Stomach smooth muscle (tissue), 2 donors: ENCODE data around the gene CCDC188.

Experiments
- H3K27ac ChIP-seq: one replicate; pipeline ENCODE4 v1.7.0; 2013; ENCODE audit warnings: mild to moderate bottlenecking, low read length, inconsistent platforms
- H3K27me3 ChIP-seq, 2 donors: one replicate each; pipeline ENCODE4 v1.7.0; 2013; ENCODE audit warnings: low read length in 2 of 2; ENCODE audit not compliant: insufficient read depth in 2 of 2, control insufficient read depth in 1 of 2
- H3K36me3 ChIP-seq, 2 donors: one replicate each; pipeline ENCODE4 v1.7.0; 2013; ENCODE audit warnings: low read length in 2 of 2; ENCODE audit not compliant: control insufficient read depth in 2 of 2, insufficient read depth in 2 of 2
- H3K4me1 ChIP-seq: one replicate; pipeline ENCODE4 v1.7.0; 2013; ENCODE audit warnings: low read length; ENCODE audit not compliant: control insufficient read depth, insufficient read depth
- H3K4me3 ChIP-seq, 2 donors: one replicate each; pipeline ENCODE4 v1.7.0; 2013; ENCODE audit warnings: low read length in 2 of 2
- H3K9ac ChIP-seq, 2 donors: one replicate each; pipeline ENCODE4 v1.7.0; 2013; ENCODE audit warnings: low read length in 2 of 2, mild to moderate bottlenecking in 1 of 2
- H3K9me3 ChIP-seq, 2 donors: one replicate each; pipeline ENCODE4 v1.7.0; 2013; ENCODE audit warnings: low read length in 2 of 2; ENCODE audit not compliant: control insufficient read depth in 2 of 2
- donor health status: healthy.
- donor health status: Pancreatic carcinoma.

CCDC188 gene

GRCh38 chr22:20101638-20102037, 49.2 kb downstream of the CCDC188 start:
- H3K36me3 ChIP-seq: peaks cover 39 to 61% of the 10 kb centered on the region in 2 donors
- H3K27me3 ChIP-seq: no peaks in the 10 kb centered on the region
- H3K4me3 ChIP-seq: no peak overlapping the region
- H3K27ac ChIP-seq: no peak overlapping the region
- no peaks in the 10 kb centered on the region for H3K9me3 ChIP-seq
- H3K4me1 ChIP-seq: no peaks in the 10 kb centered on the region
- H3K9ac ChIP-seq: no peak overlapping the region

- Histone ChIP-seq H3K4me1 (no peaks in the 10 kb centered on the region), H3K36me3 (peaks cover 36 to 63% of the 10 kb centered on the region in 2 donors), H3K9me3 (no peaks in the 10 kb centered on the region), H3K4me3 (no peak overlapping the region), H3K27ac (no peak overlapping the region), H3K27me3 (no peaks in the 10 kb centered on the region), H3K9ac (no peak overlapping the region)
Observed at GRCh38 chr22:20099099-20099711, 51.6 kb downstream of the CCDC188 start.
